ENCODE measurements around the gene RNF126.

RNF126 gene

GRCh38 chr19:648305-648704, 14.7 kb downstream of the RNF126 start:
- Mint-ChIP-seq H3K9me3 (no peaks in the 10 kb centered on the region), H3K4me3 (no peak overlapping the region), H3K4me1 (peaks cover 3% of the 10 kb centered on the region), H3K27ac (no peak overlapping the region), H3K27me3 (no peaks in the 10 kb centered on the region), H3K36me3 (ENCODE audit: low read depth) (peaks cover 10% of the 10 kb centered on the region)
- no peak for ATAC-seq
- no peak for DNase-seq

GRCh38 chr19:647566-648284, 15.3 kb downstream of the RNF126 start:
- H3K27ac Mint-ChIP-seq = no peak overlapping the region
- H3K4me1 Mint-ChIP-seq = peaks cover 3% of the 10 kb centered on the region
- ATAC-seq = no peak
- H3K36me3 Mint-ChIP-seq (ENCODE audit: low read depth) = peaks cover 10% of the 10 kb centered on the region
- H3K9me3 Mint-ChIP-seq = no peaks in the 10 kb centered on the region
- no peaks in the 10 kb centered on the region for H3K27me3 Mint-ChIP-seq
- no peak overlapping the region for H3K4me3 Mint-ChIP-seq
- DNase-seq = no peak

- H3K9me3 Mint-ChIP-seq = no peaks in the 10 kb centered on the region
- no peak overlapping the region for H3K4me3 Mint-ChIP-seq
- no peak for ATAC-seq
- no peaks in the 10 kb centered on the region for H3K27me3 Mint-ChIP-seq
- H3K4me1 Mint-ChIP-seq = peaks cover 3% of the 10 kb centered on the region
- peaks cover 10% of the 10 kb centered on the region for H3K36me3 Mint-ChIP-seq (ENCODE audit: low read depth)
- DNase-seq = no peak
- no peak overlapping the region for H3K27ac Mint-ChIP-seq
Measured at GRCh38 chr19:646779-647565, 16.0 kb downstream of the RNF126 start.

- peaks cover 3% of the 10 kb centered on the region for H3K4me1 Mint-ChIP-seq
- ATAC-seq (no peak), DNase-seq (no peak)
- H3K9me3 Mint-ChIP-seq = no peaks in the 10 kb centered on the region
- peak overlapping the region; percentile 19 for H3K27ac Mint-ChIP-seq
- no peak overlapping the region for H3K4me3 Mint-ChIP-seq
- peaks cover 10% of the 10 kb centered on the region for H3K36me3 Mint-ChIP-seq (ENCODE audit: low read depth)
- no peaks in the 10 kb centered on the region for H3K27me3 Mint-ChIP-seq
Measured at GRCh38 chr19:645912-646778, 16.9 kb downstream of the RNF126 start.

GRCh38 chr19:644789-645188, 18.2 kb downstream of the RNF126 start:
- Mint-ChIP-seq H3K9me3 (no peaks in the 10 kb centered on the region), H3K4me1 (no peaks in the 10 kb centered on the region), H3K27me3 (no peaks in the 10 kb centered on the region), H3K4me3 (no peak overlapping the region), H3K27ac (no peak overlapping the region), H3K36me3 (ENCODE audit: low read depth) (peaks cover 10% of the 10 kb centered on the region)
- ATAC-seq = no peak
- no peak for DNase-seq

GRCh38 chr19:644363-644762, 18.7 kb downstream of the RNF126 start:
- H3K27ac Mint-ChIP-seq = no peak overlapping the region
- no peak for ATAC-seq
- no peak for DNase-seq
- peaks cover 10% of the 10 kb centered on the region for H3K36me3 Mint-ChIP-seq (ENCODE audit: low read depth)
- H3K27me3 Mint-ChIP-seq = peaks cover under 1% of the 10 kb centered on the region
- H3K4me1 Mint-ChIP-seq = peaks cover 2% of the 10 kb centered on the region
- no peak overlapping the region for H3K4me3 Mint-ChIP-seq
- no peaks in the 10 kb centered on the region for H3K9me3 Mint-ChIP-seq

- Mint-ChIP-seq H3K36me3 (ENCODE audit: low read depth) (peaks cover 10% of the 10 kb centered on the region), H3K9me3 (no peaks in the 10 kb centered on the region), H3K27me3 (peaks cover 2% of the 10 kb centered on the region), H3K27ac (no peak overlapping the region), H3K4me3 (no peak overlapping the region), H3K4me1 (peaks cover 6% of the 10 kb centered on the region)
- ATAC-seq (no peak), DNase-seq (no peak)
Measured at GRCh38 chr19:643736-644135, 19.3 kb downstream of the RNF126 start.

- H3K27ac Mint-ChIP-seq = no peak overlapping the region
- peaks cover 6% of the 10 kb centered on the region for H3K4me1 Mint-ChIP-seq
- peaks cover 2% of the 10 kb centered on the region for H3K27me3 Mint-ChIP-seq
- DNase-seq = no peak
- no peaks in the 10 kb centered on the region for H3K9me3 Mint-ChIP-seq
- H3K36me3 Mint-ChIP-seq (ENCODE audit: low read depth) = peaks cover 7% of the 10 kb centered on the region
- no peak for ATAC-seq
- H3K4me3 Mint-ChIP-seq = no peak overlapping the region
Measured at GRCh38 chr19:642767-643727, 20.0 kb downstream of the RNF126 start.

GRCh38 chr19:641702-642101, 21.3 kb downstream of the RNF126 start:
- peaks cover 9% of the 10 kb centered on the region for H3K4me1 Mint-ChIP-seq
- ATAC-seq = no peak
- peaks cover 2% of the 10 kb centered on the region for H3K27me3 Mint-ChIP-seq
- H3K27ac Mint-ChIP-seq = peak overlapping the region; percentile 35
- DNase-seq = no peak
- no peaks in the 10 kb centered on the region for H3K9me3 Mint-ChIP-seq
- H3K36me3 Mint-ChIP-seq (ENCODE audit: low read depth) = peaks cover 6% of the 10 kb centered on the region
- no peak overlapping the region for H3K4me3 Mint-ChIP-seq

- peaks cover 2% of the 10 kb centered on the region for H3K27me3 Mint-ChIP-seq
- DNase-seq (no peak), ATAC-seq (no peak)
- H3K4me1 Mint-ChIP-seq = peaks cover 9% of the 10 kb centered on the region
- H3K4me3 Mint-ChIP-seq = no peak overlapping the region
- H3K36me3 Mint-ChIP-seq (ENCODE audit: low read depth) = peaks cover 2% of the 10 kb centered on the region
- no peaks in the 10 kb centered on the region for H3K9me3 Mint-ChIP-seq
- no peak overlapping the region for H3K27ac Mint-ChIP-seq
Measured at GRCh38 chr19:640606-641189, 22.3 kb downstream of the RNF126 start.

GRCh38 chr19:640161-640558, 22.9 kb downstream of the RNF126 start:
- H3K4me3 Mint-ChIP-seq = no peak overlapping the region
- H3K36me3 Mint-ChIP-seq (ENCODE audit: low read depth) = peaks cover 2% of the 10 kb centered on the region
- H3K27me3 Mint-ChIP-seq = peaks cover 2% of the 10 kb centered on the region
- peak; percentile 1 for ATAC-seq
- no peaks in the 10 kb centered on the region for H3K9me3 Mint-ChIP-seq
- H3K4me1 Mint-ChIP-seq = peaks cover 9% of the 10 kb centered on the region
- no peak overlapping the region for H3K27ac Mint-ChIP-seq
- DNase-seq = no peak

- H3K4me1 Mint-ChIP-seq = peaks cover 9% of the 10 kb centered on the region
- no peaks in the 10 kb centered on the region for H3K36me3 Mint-ChIP-seq (ENCODE audit: low read depth)
- DNase-seq (peak; percentile 95), ATAC-seq (peak; percentile 89)
- H3K27ac Mint-ChIP-seq = peak within 1 kb of the TSS; percentile 83
- no peaks in the 10 kb centered on the region for H3K9me3 Mint-ChIP-seq
- H3K27me3 Mint-ChIP-seq = peaks cover 2% of the 10 kb centered on the region
- H3K4me3 Mint-ChIP-seq = peak within 1 kb of the TSS; percentile 79
Measured at GRCh38 chr19:639253-640160, 23.5 kb downstream of the RNF126 start, which contains the start of gene FGF22. TSS of gene FGF22 (plus strand) at chr19:639879. CDS start at chr19:639926, 47 bp downstream.

GRCh38 chr19:638906-639252, 24.1 kb downstream of the RNF126 start:
- Mint-ChIP-seq H3K27ac (no peak overlapping the region), H3K4me3 (peak overlapping the region; percentile 79), H3K27me3 (peaks cover 2% of the 10 kb centered on the region), H3K9me3 (no peaks in the 10 kb centered on the region), H3K4me1 (peaks cover 14% of the 10 kb centered on the region), H3K36me3 (ENCODE audit: low read depth) (no peaks in the 10 kb centered on the region)
- ATAC-seq = no peak
- no peak for DNase-seq

All from activated naive CD8-positive, alpha-beta T cell treated with anti-CD3 and anti-CD28 coated beads, Interleukin-2, amount 50 U/mL, for 24 hours (primary cell).